Measurements from ENCODE around the gene TMEM255B.

Gene TMEM255B

GRCh38 chr13:113838711-113839201 lies 79.7 kb downstream of the TMEM255B start:
- DNase-seq: no peak

- DNase-seq: no peak
Measured at GRCh38 chr13:113839536-113840204, 80.6 kb downstream of the TMEM255B start.

- no peak for DNase-seq
Measured at GRCh38 chr13:113840541-113841352, 81.7 kb downstream of the TMEM255B start.

GRCh38 chr13:113841353-113841650 lies 82.3 kb downstream of the TMEM255B start:
- DNase-seq: no peak

GRCh38 chr13:113842336-113843062 lies 83.5 kb downstream of the TMEM255B start:
- no peak for DNase-seq

- no peak for DNase-seq
Measured at GRCh38 chr13:113843063-113843654, 84.1 kb downstream of the TMEM255B start.

GRCh38 chr13:113843864-113844556 lies 85.0 kb downstream of the TMEM255B start:
- no peak for DNase-seq

GRCh38 chr13:113845055-113845454 lies 86.0 kb downstream of the TMEM255B start:
- DNase-seq: no peak

GRCh38 chr13:113845723-113846635 lies 87.0 kb downstream of the TMEM255B start:
- no peak for DNase-seq

GRCh38 chr13:113846636-113847318 lies 87.8 kb downstream of the TMEM255B start:
- DNase-seq: no peak

- DNase-seq: no peak
Measured at GRCh38 chr13:113848020-113848419, 89.0 kb downstream of the TMEM255B start.

- DNase-seq: no peak
Measured at GRCh38 chr13:113848431-113849260, 89.6 kb downstream of the TMEM255B start.

GRCh38 chr13:113849546-113849945 lies 90.5 kb downstream of the TMEM255B start:
- DNase-seq: no peak

GRCh38 chr13:113849981-113850721 lies 91.1 kb downstream of the TMEM255B start:
- no peak for DNase-seq

- DNase-seq: no peak
Measured at GRCh38 chr13:113850722-113851479, 91.9 kb downstream of the TMEM255B start.

GRCh38 chr13:113851480-113851803 lies 92.4 kb downstream of the TMEM255B start:
- no peak for DNase-seq

- DNase-seq: no peak
Measured at GRCh38 chr13:113851826-113852535, 93.0 kb downstream of the TMEM255B start.
